ENCODE results near the gene STRIT1. TPM values are rescaled to one million over a fixed set of nuclear protein-coding genes. Genes with fewer than 3 reads are reported as not detected.
A peak's percentile ranks its signal among the peaks of the same experiment; 100 is the strongest.
"Not testable (repeated sequence)": the region's sequence is repeated elsewhere in the genome, so short reads cannot be mapped to it uniquely, and the experiment has no call there.

The STRIT1 gene
- total RNA-seq, 1 donor from 2014 or later = not detected

GRCh38 chr3:155313916-155314315 lies 20.4 kb upstream of the STRIT1 start:
- no peak for DNase-seq (ENCODE audit: low spot score)
- ATAC-seq = no peak

GRCh38 chr3:155313300-155313699 lies 19.8 kb upstream of the STRIT1 start:
- DNase-seq (ENCODE audit: low spot score) = no peak
- ATAC-seq = no peak

GRCh38 chr3:155312781-155313180 lies 19.3 kb upstream of the STRIT1 start:
- ATAC-seq (no peak), DNase-seq (ENCODE audit: low spot score) (no peak)

GRCh38 chr3:155309581-155309980 lies 16.1 kb upstream of the STRIT1 start:
- DNase-seq (ENCODE audit: low spot score) (no peak), ATAC-seq (no peak)

GRCh38 chr3:155308831-155309230 lies 15.3 kb upstream of the STRIT1 start:
- ATAC-seq = no peak
- DNase-seq (ENCODE audit: low spot score) = no peak

- DNase-seq (ENCODE audit: low spot score) (no peak), ATAC-seq (no peak)
Measured at GRCh38 chr3:155307183-155307582, 13.7 kb upstream of the STRIT1 start.

GRCh38 chr3:155304394-155304793 lies 10.9 kb upstream of the STRIT1 start:
- no peak for ATAC-seq
- no peak for DNase-seq (ENCODE audit: low spot score)

- DNase-seq (ENCODE audit: low spot score) (no peak), ATAC-seq (no peak)
Measured at GRCh38 chr3:155303540-155304097, 10.1 kb upstream of the STRIT1 start.

- no peak for DNase-seq (ENCODE audit: low spot score)
- ATAC-seq = no peak
Measured at GRCh38 chr3:155302891-155303290, 9.4 kb upstream of the STRIT1 start.

- ATAC-seq (no peak), DNase-seq (ENCODE audit: low spot score) (no peak)
Measured at GRCh38 chr3:155302481-155302880, 9.0 kb upstream of the STRIT1 start.

- ATAC-seq (no peak), DNase-seq (ENCODE audit: low spot score) (no peak)
Measured at GRCh38 chr3:155297100-155297499, 3.6 kb upstream of the STRIT1 start.

- ATAC-seq = no peak
Measured at GRCh38 chr3:155296413-155296812, 2.9 kb upstream of the STRIT1 start.

GRCh38 chr3:155292693-155293092 lies 790 bp downstream of the STRIT1 start:
- ATAC-seq (no peak), DNase-seq (ENCODE audit: low spot score) (no peak)

More at GRCh38 chr3:155296413-155296812, 2.9 kb upstream of the STRIT1 start:
- DNase-seq (ENCODE audit: low spot score) = no peak

- ATAC-seq (peak; percentile 90), DNase-seq (ENCODE audit: low spot score) (no peak)
Measured at GRCh38 chr3:155292133-155292532, 1.4 kb downstream of the STRIT1 start.

GRCh38 chr3:155286736-155287135 lies 6.7 kb downstream of the STRIT1 start:
- ATAC-seq (no peak), DNase-seq (ENCODE audit: low spot score) (no peak)

GRCh38 chr3:155285936-155286335 lies 7.5 kb downstream of the STRIT1 start:
- DNase-seq (ENCODE audit: low spot score) = no peak
- ATAC-seq = no peak

- no peak for DNase-seq (ENCODE audit: low spot score)
- ATAC-seq = no peak
Measured at GRCh38 chr3:155283092-155284056, 10.1 kb downstream of the STRIT1 start.

- DNase-seq (ENCODE audit: low spot score) = no peak
- ATAC-seq = no peak
Measured at GRCh38 chr3:155282385-155283091, 10.9 kb downstream of the STRIT1 start.

- DNase-seq (ENCODE audit: low spot score) (no peak), ATAC-seq (no peak)
Measured at GRCh38 chr3:155281912-155282311, 11.6 kb downstream of the STRIT1 start.

- not testable (repeated sequence) for ATAC-seq; DNase-seq (ENCODE audit: low spot score)
Measured at GRCh38 chr3:155276089-155276488, 17.4 kb downstream of the STRIT1 start.

GRCh38 chr3:155275159-155275754 lies 18.2 kb downstream of the STRIT1 start:
- DNase-seq (ENCODE audit: low spot score); ATAC-seq: not testable (repeated sequence)
